ENCODE results near the gene RGS6.

Gene RGS6

DNA sequence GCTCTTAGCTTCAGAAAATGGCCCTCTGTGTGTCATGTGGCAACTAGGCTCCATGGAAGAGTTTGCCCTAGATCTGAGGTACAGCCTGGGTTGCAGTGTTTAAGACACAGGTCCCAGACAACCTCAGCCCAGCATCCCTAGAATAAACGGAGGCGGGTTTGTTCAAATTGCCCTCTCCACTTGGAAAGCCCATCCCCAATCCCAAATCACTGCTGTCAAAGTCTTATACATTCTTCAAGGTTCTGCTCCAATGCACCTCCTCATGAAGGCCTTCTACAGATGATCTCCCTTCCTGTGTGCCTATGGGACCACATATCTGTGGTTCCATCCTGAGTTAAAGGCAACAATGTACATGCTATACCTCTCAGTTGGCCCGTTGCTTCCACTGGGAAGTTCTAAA lies 671.9 kb downstream of the RGS6 start:
- TF ChIP-seq, protein P1, sequence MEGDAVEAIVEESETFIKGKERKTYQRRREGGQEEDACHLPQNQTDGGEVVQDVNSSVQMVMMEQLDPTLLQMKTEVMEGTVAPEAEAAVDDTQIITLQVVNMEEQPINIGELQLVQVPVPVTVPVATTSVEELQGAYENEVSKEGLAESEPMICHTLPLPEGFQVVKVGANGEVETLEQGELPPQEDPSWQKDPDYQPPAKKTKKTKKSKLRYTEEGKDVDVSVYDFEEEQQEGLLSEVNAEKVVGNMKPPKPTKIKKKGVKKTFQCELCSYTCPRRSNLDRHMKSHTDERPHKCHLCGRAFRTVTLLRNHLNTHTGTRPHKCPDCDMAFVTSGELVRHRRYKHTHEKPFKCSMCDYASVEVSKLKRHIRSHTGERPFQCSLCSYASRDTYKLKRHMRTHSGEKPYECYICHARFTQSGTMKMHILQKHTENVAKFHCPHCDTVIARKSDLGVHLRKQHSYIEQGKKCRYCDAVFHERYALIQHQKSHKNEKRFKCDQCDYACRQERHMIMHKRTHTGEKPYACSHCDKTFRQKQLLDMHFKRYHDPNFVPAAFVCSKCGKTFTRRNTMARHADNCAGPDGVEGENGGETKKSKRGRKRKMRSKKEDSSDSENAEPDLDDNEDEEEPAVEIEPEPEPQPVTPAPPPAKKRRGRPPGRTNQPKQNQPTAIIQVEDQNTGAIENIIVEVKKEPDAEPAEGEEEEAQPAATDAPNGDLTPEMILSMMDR (conservative IDR thresholded peaks at IDR 0.05): no peak
- no peak for TF ChIP-seq ZFX (IDR thresholded peaks at IDR 0.05)
- H3K27ac ChIP-seq: no peak overlapping the region

DNA sequence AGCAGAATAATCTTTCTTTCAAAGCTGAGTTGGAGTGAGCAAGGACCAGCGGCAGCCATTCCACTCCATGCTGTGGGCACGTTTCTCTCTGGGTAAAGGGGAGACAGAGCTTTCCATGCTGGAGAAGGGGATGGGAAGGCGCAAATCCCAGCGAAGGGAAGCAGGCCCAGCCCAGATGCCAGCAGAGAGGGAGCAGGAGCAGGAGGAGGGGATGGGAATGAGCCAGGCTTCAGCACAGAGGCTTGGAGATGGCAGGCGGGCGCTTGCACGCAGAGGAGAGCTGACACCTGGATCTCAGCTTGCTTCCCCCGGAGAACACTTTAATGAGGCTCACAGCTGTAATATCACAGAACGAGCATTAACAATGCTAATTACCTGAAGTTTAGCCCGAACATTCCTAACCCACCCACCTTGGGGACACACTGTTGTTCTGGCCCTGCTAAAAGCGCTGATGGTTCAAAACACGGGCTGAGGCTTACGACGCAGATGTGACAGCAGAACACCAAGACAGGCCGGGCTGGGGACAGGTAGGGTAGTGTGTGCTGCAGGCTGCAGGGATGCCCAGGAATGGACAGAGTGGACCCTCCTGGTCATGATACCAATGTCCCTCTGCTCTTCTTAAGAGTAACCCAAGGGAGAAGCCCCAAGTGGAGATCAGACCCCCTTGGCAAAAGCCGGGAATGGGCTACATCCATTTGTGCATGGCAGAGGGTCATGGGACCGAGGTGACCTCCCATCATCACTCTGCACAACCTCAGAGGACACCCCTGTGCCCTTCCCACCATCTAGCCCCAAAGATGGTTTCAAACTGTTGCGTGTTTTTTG lies 673.1 kb downstream of the RGS6 start:
- TF ChIP-seq, protein P1 (conservative IDR thresholded peaks at IDR 0.05): no peak
- TF ChIP-seq ZFX (IDR thresholded peaks at IDR 0.05): no peak

DNA sequence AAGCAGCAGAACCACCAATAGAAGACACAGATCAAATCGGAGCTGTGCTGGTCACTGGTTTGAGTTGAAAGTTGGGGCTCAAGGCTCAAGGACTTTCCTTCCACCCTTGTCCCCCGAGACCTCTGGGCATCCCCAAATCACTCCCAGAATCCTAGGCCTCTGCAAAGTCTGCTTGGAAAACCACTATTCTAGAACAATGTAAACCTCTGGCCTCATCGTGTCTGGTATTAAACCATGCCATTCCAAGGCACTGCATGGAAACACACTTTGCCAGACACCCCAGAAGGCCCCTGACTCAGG lies 673.6 kb downstream of the RGS6 start:
- no peak overlapping the region for H3K27ac ChIP-seq
- TF ChIP-seq ZFX (IDR thresholded peaks at IDR 0.05): no peak
- TF ChIP-seq, protein P1 (conservative IDR thresholded peaks at IDR 0.05): no peak

More for the DNA sequence above, 673.1 kb downstream of the RGS6 start:
- no peak overlapping the region for H3K27ac ChIP-seq

DNA sequence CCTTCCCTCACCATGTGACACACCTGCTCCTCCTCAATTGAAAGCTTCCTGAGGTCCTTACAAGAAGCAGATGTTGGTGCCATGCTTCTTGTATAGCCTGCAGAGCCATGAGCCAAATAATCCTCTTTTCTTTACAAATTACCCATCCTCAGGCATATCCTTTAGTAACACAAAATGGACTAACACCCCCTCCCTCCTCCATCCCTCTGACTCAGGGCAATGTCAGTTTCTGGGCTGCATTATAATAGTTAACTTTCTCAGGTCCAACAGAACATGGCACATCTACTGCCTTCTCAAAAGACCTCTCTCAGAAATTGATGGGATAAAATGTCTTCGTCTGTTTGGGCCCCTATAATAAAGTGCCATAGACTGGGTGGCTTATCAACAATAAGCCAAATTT lies 674.6 kb downstream of the RGS6 start:
- TF ChIP-seq, protein P1 (conservative IDR thresholded peaks at IDR 0.05): no peak
- no peak for TF ChIP-seq ZFX (IDR thresholded peaks at IDR 0.05)
- H3K27ac ChIP-seq: no peak overlapping the region

DNA sequence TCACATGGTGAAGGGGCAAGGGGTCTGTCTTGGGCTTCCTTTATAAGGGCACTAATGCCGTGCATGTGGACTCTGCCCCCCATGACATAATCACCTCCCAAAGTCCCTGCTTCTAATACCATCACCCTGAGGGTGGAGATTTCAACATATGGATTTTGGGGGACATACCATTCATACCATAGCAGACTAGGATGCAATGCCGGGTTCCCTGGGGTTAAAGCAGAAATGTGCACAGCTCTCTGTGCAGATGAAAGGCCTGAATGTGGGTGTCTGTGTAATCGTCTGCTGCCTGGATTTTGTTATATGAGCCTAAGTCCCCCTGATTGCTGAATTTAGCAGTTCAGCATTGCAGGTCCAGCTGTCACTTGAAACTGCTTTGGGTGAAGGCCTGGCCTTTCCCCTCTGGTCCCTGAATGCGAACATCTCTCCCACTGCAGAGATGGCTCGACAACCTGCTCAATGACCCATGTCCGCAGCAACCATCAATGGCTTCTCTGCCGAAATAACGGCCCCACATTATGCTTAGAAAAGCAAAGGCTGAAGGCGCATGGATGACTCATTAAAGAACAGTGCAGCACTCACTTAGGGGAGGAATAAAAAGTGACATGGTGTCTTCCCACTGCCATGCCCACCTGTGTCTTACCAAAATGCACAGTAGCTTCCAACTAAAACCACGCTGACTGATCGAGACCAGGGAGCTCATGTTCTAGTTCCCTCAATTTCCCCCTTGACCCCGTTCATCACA lies 675.3 kb downstream of the RGS6 start:
- TF ChIP-seq, protein P1 (conservative IDR thresholded peaks at IDR 0.05): no peak
- no peak for TF ChIP-seq ZFX (IDR thresholded peaks at IDR 0.05)
- no peak overlapping the region for H3K27ac ChIP-seq

DNA sequence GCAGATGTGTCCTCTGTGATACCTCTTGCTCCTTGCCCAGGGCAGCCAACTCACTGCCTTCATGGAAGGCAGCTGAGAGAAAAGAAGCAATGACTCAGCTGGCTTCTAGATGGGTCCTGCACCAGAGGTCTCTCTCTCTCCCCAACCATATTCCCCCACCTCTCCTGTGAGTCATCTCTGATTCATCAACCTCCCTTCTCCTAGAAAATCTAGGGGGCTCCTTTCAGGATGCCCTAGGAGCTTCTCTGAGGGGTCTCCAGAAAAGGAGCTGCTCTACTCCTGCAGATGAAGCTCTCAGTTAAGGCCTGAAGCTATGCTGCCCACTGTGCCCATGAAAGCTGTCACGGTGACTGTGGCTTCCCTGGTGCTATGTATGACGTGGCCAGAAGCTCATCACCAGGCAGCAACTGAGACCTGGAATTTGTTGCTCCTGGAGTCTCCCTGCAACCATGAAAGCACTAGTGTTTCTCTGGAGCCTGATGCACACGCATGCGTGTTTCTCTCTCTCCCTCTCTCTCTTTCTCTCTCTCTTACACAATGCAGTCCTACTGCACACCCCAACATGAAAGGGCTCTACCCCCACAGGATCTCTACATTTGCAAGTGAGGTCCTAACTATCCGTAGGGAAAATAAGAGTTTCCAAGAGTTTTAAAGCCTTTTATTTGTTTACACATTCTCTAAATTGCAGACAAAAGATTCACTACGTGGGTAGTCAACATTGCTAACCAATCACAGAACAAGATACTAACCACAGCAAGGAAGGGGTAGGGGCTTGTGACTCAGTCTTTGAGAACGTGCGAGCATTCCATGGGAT lies 676.4 kb downstream of the RGS6 start:
- no peak for TF ChIP-seq ZFX (IDR thresholded peaks at IDR 0.05)
- TF ChIP-seq, protein P1 (conservative IDR thresholded peaks at IDR 0.05): no peak
- no peak overlapping the region for H3K27ac ChIP-seq
